NB4 (cell line): ENCODE data around the gene HPN.

Experiments used
- DNase-seq: peaks from one replicate; pipeline ENCODE4 v3.0.0; 2010; ENCODE audit warnings: low read depth
- H3K4me3 ChIP-seq: one replicate; pipeline ENCODE4 v1.5.1; 2011; ENCODE audit warnings: mild to moderate bottlenecking, low read depth, low read length, moderate library complexity
- CTCF ChIP-seq: IDR thresholded peaks from one replicate; pipeline ENCODE4 v1.5.1; 2012; ENCODE audit warnings: low read depth, low read length
- MAX ChIP-seq: IDR thresholded peaks from 2 replicates; pipeline ENCODE4 v1.6.1; 2011; ENCODE audit warnings: low read depth, low read length
- MYC ChIP-seq: IDR thresholded peaks from 2 replicates; pipeline ENCODE4 v1.6.1; 2011; ENCODE audit warnings: low read depth, low read length
- POLR2A ChIP-seq: IDR thresholded peaks from 2 replicates; pipeline ENCODE4 v1.6.1; 2011; ENCODE audit warnings: mild to moderate bottlenecking; ENCODE audit not compliant: insufficient read length; ENCODE audit errors: extremely low read depth

HPN gene

GRCh38 chr19:35058370-35058769, 16.8 kb downstream of the HPN start:
- TF ChIP-seq CTCF: no peak
- no peak for TF ChIP-seq POLR2A
- no peak for TF ChIP-seq MYC
- TF ChIP-seq MAX: no peak
- DNase-seq: no peak

GRCh38 chr19:35059006-35059798, 17.7 kb downstream of the HPN start:
- H3K4me3 ChIP-seq: no peak overlapping the region
- TF ChIP-seq MYC (no peak), CTCF (no peak), POLR2A (no peak), MAX (no peak)
- no peak for DNase-seq

More at GRCh38 chr19:35058370-35058769, 16.8 kb downstream of the HPN start:
- H3K4me3 ChIP-seq: no peak overlapping the region

GRCh38 chr19:35059799-35060091, 18.2 kb downstream of the HPN start:
- DNase-seq: no peak
- no peak overlapping the region for H3K4me3 ChIP-seq
- TF ChIP-seq CTCF: no peak
- TF ChIP-seq MYC: no peak
- no peak for TF ChIP-seq POLR2A
- TF ChIP-seq MAX: no peak

GRCh38 chr19:35060160-35060855, 18.8 kb downstream of the HPN start:
- DNase-seq: no peak
- H3K4me3 ChIP-seq: no peak overlapping the region
- no peak for TF ChIP-seq CTCF
- TF ChIP-seq MAX: no peak
- TF ChIP-seq POLR2A: no peak
- no peak for TF ChIP-seq MYC

- DNase-seq: no peak
- H3K4me3 ChIP-seq: no peak overlapping the region
- TF ChIP-seq MYC (no peak), CTCF (no peak), POLR2A (no peak), MAX (no peak)
Observed at GRCh38 chr19:35061583-35062373, 20.3 kb downstream of the HPN start.
